Stimulated activated CD4-positive, alpha-beta T cell treated with anti-CD3 and anti-CD28 coated beads, Interleukin-12 subunit alpha, Interleukin-12 subunit beta, amount 100 ng/mL, for 48 hours (primary cell): Measurements from ENCODE around the gene SORCS3.

ENCODE experiments used
- DNase-seq, 3 donors: peaks; one replicate each; pipeline ENCODE4 v3.0.0-alpha.2; 2020; ENCODE audit warnings: low read depth in 2 of 3, low spot score in 1 of 3

Gene SORCS3

GRCh38 chr10:104643303-104643663, 2.2 kb downstream of the SORCS3 start:
- no peak for DNase-seq

DNA sequence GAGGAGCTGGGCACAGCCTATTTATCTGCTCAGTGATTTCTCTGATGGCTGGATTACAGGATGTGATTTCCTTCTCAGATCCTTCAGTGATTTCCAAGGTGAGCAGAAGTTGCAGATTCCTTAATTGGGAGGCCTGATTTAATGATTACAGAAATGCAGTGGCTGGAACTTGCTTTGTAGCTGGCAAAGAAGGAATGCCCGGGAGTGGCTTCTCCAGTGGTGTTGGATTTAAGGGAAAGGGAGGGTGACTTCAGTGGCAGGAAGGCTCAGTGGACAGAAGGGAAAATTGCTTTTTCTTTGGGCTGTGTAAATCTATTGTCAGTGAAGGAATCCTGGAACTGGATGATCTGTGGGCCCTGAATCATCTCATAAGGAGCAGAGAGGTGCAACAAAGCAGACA, 5.1 kb downstream of the SORCS3 start:
- no peak for DNase-seq

DNA sequence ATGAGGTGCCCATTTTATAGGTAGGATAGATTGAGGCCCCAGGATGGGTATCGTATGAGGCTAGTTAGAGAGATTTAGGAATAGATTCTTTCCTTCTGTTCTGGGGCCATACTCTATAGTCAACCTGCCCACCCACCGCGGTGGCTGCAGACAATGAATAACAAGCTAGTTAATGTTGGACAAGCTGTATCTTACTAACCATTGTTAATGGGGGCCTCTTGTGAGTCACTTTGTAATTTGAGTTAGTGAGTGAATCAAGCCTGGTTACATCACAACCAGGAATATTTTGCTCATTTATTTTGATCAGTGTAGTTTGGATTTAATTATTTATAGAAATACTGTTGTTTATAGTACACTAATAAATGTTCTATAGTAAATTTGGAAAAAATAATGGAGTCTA, 7.3 kb downstream of the SORCS3 start:
- no peak for DNase-seq

GRCh38 chr10:104650072-104650471, 9.0 kb downstream of the SORCS3 start:
- no peak for DNase-seq

DNA sequence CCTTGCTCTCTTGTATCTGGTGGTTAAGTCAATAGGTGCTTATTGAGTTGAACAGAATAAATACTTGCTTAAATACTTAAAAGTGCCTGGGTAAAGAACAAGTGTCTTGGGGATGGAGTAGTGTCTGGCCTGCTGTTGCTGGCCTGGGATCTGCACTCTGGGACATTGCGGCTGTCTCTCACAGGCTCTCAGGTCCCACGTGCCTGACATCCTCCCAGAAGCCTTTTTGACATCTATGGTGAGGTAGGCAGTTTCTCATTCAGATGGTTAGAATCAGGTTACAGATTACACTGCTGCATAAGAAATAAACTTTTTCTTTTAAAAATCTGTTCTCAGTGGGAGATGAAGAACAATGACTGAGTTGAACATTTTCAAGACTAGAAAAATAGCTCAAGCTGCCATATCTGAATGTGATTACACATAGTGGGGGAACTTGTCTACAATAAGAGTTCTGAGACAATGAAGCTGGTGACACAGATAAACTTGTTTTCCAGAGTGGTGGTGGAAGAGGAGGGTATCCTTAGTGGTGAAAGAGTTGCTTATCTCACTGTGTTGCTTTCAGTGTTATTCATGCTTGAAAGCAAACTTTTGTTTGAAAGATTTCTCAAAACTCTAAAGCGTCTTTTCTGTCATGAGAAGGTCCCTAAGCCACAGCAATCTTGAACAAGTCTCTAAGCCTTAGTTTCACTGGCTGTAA, 9.7 kb downstream of the SORCS3 start:
- no peak for DNase-seq

GRCh38 chr10:104657036-104657435, 15.9 kb downstream of the SORCS3 start:
- no peak for DNase-seq

- no peak for DNase-seq
Observed at GRCh38 chr10:104657457-104657856, 16.4 kb downstream of the SORCS3 start.

- DNase-seq: no peak
Observed at GRCh38 chr10:104658067-104658466, 17.0 kb downstream of the SORCS3 start.

- no peak for DNase-seq
Observed at GRCh38 chr10:104659809-104660208, 18.7 kb downstream of the SORCS3 start.

DNA sequence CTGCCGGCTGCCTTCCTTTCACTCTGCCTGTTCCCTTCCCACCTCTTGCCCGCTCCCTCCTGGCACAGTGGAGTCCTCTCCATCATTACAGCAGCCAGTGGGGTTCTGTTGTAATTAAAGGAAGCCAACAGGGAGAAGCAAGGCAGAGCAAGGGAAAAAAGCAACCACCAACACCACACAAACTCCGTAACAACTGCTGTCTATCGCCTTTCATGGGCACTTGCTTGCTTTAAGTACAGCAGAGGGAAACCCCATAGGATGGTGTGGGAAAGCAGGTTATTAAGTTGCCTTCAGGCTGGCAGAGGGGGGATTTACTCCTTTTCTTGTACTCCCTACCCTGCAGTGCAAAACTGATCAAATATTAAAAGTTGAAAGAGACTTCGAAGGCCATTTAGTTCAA, 22.0 kb downstream of the SORCS3 start:
- no peak for DNase-seq

- no peak for DNase-seq
Observed at GRCh38 chr10:104663563-104663962, 22.5 kb downstream of the SORCS3 start.

DNA sequence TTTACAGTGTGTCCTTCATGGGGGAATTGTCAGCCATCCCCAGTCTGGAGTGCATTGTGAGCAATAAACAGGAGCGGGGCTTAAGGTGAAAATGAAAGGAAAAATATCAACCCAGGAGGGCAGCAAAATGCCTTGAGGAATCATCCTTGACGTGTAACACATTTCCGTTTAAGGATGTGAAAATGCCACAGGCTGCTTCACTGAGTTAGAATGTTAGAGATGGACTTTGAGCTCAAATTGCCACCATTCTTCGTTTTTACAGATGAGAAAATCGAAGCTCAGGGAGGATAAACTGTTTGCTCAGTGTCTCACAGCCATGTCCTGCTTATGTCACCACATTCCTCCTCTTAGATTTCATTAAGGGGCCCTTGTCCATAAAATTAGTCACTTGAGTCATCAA, 23.1 kb downstream of the SORCS3 start:
- DNase-seq: no peak

DNA sequence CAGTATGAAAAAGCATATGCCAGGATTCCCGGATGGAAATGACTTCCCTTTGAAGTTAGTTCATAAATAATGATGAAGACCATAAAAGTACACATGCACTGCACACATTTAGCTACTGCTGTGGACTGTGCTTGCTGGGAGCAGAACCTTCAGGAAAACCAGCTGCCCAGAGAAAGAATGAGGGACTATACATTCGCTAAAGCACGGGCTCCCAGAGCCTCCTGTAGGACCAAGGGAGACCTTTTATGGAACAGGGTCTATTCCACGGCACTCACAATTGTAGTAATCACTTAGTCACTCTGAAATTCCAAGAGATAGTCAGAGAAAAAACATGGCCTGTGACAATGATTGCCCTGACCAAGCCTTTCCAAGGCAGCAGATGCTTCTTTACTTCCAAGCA, 24.1 kb downstream of the SORCS3 start:
- no peak for DNase-seq

- DNase-seq: no peak
Observed at GRCh38 chr10:104666106-104666505, 25.0 kb downstream of the SORCS3 start.

DNA sequence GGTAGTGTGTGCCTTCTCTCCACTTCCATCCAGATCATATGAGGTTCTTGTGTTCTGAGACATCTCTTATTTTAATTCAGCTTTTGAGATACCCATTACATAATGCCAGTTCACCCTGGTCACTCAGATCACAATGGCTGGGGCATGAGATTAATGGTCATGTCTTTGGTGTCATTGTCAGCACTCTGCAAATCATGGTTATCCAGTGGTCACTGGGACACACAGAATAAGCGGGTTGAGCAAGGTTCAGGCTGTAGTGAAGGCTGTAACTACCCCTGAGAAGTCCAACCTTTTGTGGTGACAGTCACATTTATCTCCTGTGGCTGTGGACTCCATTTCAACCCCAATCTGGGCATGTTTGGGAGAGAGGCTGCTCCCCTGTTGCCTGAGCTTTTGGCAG, 35.8 kb downstream of the SORCS3 start:
- no peak for DNase-seq

DNA sequence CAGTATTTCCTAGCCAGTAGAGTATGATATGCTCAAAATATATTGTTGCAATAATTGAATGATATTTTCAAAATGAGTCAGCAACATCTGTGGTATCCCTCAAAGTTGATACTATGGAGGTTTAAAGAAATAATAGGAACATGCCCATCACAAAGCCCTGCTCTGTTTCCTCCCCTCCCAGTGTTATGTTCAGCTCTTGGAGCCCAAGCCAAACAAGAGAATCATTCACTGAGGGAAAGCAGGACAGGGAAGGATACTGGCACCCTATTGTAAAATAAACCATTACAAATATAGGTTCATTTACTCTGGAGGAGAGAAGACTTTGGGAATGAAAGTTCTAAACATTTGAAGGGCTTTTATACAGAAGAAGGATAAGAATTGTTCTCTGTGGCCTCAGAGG, 37.6 kb downstream of the SORCS3 start:
- DNase-seq: no peak

DNA sequence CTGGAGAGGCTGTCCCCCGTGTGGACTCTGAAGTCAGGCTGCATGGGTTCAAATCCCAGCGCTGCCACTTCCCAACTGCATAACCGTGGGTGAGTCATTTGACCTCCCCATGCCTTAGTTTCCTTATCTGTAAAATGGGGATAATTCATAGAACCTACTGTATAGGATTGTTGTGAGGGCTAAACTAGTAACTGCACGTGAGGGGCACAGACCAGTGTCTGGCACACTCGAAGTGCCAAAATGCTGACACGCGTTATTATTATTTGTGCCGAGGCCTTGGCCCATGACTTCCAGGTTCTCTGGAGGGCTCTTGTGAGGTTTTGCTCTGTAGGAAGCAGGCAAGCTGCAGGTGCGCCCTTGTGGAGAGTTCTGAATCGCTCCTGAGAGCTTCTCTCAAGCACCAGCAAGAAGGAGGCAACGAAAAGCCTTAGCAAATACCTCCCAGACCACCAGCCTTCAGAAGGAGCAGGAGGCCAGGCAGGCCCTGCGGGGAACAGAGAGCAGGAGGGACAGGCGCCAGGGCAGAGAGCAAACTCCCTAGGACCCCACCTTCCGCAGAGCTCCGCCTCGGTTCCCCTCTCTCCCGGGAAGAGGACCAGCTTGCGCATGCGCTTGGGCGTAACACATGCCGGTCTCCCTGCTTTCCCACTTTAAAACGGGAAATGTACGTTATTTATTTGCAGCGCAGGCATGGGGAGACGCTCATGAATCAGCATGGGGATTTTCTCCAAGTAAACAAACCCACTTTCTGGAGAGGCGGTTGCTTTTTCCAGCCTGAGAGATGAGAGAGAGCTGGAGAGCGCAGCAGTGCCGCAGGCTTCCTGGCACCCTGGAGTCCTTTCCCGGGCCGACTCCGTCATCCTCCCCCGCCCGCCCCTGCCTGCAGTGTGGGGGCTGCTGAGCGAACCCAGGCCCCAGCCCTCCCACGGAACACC, 39.6 kb downstream of the SORCS3 start:
- no peak for DNase-seq

GRCh38 chr10:104681485-104681884, 40.4 kb downstream of the SORCS3 start:
- no peak for DNase-seq

DNA sequence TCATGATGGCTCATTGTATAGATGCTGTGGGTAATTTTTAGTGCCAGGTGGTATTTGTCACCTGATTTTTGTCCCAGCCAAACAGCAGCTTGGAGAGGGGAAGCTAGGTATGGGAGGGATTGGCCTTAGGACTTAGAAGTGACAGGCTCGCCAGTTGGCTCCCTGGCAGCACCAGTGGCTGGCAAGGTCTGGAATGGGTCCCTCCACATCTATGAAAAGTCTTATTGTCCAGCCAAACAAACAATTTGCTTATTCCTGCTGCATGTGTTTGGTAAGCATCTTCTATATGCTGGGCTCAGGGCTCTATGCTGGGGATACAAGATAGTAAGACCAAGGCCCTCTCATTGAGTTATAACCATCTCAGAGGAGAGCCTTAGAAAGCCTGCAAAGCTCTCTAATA, 42.5 kb downstream of the SORCS3 start:
- no peak for DNase-seq

DNA sequence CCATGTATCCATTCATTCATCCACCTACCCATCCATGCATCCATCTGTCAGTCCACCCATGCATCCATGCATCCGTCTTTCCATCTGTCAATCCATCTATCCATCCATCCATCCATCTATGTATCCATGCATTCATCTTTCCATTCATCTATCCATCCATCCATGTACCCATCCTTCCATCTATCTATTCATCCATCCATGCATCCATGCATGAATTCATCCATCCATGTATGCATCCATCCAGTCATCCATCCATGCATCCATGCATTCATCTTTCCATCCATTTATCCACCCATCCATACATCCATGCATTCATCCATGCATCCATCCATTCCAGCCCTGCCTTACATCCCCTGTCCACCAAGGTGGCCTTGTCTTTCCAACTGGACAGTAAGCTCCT, 45.7 kb downstream of the SORCS3 start:
- DNase-seq: no peak

DNA sequence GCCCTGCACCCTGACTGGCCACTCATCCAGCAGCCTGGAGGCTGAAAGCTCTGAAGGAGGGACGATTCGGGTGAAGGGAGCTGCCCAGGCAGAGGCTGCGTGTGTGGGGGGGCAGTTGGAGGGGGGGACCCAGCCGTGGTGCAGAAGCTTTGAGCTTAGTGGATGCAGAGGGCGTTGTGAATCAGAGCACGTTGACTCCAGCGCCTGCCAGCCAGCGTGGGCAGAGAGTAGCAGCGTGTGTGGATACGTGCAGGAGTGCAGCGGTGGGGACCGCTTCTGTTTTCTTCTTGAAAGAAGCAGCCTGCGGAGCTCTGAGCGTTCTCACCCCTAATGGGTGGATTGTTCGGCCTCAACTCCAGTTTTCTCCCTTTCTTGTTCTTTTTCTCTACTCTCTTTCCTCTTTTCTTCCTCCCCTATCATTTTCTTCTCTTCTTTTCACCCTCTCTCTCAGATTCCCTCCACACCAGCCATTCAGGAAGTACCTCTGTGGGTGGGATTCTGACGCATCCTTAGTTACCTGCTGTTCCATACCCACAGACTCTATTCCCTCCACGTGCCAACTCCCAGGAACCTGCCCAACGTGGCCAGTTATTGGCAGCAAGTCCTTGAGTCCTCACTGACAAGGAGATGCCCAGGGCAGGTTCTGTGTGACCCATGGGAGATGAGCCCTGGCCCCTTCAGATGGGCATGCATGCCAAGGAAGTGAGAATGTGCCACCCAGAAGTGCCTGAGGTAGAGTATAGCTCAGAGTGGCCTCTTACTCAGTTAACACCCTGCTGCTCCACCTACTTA, 47.4 kb downstream of the SORCS3 start:
- DNase-seq: no peak

- DNase-seq: no peak
Observed at GRCh38 chr10:104689105-104689504, 48.0 kb downstream of the SORCS3 start.
